ENCODE results near the gene PAQR8. TPM values are rescaled to one million over a fixed set of nuclear protein-coding genes. Genes with fewer than 3 reads are reported as not detected.

PAQR8 gene
- total RNA-seq, 2 donors from 2014 or later, result 65.8 to 87.8 TPM

- TF ChIP-seq, protein P1, sequence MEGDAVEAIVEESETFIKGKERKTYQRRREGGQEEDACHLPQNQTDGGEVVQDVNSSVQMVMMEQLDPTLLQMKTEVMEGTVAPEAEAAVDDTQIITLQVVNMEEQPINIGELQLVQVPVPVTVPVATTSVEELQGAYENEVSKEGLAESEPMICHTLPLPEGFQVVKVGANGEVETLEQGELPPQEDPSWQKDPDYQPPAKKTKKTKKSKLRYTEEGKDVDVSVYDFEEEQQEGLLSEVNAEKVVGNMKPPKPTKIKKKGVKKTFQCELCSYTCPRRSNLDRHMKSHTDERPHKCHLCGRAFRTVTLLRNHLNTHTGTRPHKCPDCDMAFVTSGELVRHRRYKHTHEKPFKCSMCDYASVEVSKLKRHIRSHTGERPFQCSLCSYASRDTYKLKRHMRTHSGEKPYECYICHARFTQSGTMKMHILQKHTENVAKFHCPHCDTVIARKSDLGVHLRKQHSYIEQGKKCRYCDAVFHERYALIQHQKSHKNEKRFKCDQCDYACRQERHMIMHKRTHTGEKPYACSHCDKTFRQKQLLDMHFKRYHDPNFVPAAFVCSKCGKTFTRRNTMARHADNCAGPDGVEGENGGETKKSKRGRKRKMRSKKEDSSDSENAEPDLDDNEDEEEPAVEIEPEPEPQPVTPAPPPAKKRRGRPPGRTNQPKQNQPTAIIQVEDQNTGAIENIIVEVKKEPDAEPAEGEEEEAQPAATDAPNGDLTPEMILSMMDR (IDR thresholded peaks at IDR 0.05), result no peak
- Histone ChIP-seq H3K9ac (ENCODE audit: low read depth in 2 of 2, low read length in 2 of 2) (peak overlapping the region in 1 of 2 donors; percentile 51), H3K4me1 (peaks cover 18% of the 10 kb centered on the region), H3K27ac (peak overlapping the region; percentile 85), H3K27me3 (no peaks in the 10 kb centered on the region), H3K9me3 (no peaks in the 10 kb centered on the region), H3K4me3 (no peak overlapping the region), H3K36me3 (no peaks in the 10 kb centered on the region)
- DNase-seq, result peak; percentile 72
- intact Hi-C loops (cut with DNase I), result no loop called here
Observed at GRCh38 chr6:52330470-52330869, 31.5 kb upstream of the PAQR8 start.

DNA sequence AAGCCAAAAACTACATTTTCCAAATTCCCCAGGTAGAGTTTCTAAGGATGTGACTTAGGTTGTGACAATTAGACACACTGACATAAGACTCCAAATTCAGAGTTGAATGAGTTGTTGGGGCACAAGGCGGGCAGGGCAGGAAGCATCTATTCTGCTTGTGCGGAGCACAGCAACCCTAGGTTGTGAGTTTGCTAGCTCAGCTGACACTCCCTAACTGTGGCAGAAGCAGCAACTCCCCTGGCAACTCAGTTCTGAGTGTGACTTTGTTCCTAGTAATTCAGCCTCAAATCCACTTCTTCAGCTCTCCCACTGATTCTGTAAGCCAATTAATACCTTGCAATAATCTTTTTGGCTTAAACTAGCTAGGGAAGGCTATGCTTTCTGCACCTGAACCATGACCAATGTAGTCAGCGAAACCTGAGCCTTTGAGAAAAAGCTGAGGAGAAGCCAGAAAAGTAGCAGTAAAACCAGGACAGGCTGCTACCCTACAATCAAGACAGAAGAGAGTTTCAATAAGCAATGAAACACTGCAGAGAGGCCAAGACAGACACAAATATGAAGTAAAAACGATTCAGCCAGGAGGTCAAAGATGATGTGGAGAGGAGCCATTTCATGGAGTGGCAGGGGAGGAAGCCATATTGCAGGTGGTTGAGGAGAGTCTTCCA, 30.0 kb upstream of the PAQR8 start:
- TF ChIP-seq, protein P1 (IDR thresholded peaks at IDR 0.05), result no peak
- peak overlapping the region in 1 of 2 donors; percentile 7 for H3K9ac ChIP-seq (ENCODE audit: low read depth in 2 of 2, low read length in 2 of 2)
- no peaks in the 10 kb centered on the region for H3K9me3 ChIP-seq
- no peak for DNase-seq
- intact Hi-C loops (cut with DNase I), result no loop called here
- H3K27me3 ChIP-seq, result no peaks in the 10 kb centered on the region
- peaks cover 12% of the 10 kb centered on the region for H3K4me1 ChIP-seq
- H3K4me3 ChIP-seq, result no peak overlapping the region
- no peaks in the 10 kb centered on the region for H3K36me3 ChIP-seq
- peak overlapping the region; percentile 85 for H3K27ac ChIP-seq

DNA sequence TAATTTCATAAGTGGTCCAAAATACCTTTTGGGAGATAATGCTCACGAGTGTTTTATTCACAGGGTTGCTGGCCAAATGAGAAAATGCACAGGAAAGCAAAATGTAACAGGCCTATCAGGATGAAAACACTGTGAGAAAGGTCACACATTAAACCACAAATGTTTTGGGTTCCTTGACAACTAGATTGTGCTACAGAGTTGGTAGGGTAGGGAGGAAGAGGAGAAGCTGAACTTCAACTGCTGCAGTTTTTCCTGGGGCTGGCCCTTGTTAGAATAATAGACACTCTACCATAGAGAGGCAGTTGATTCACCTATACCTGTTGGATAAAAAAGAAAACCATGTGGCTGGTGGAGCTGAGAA, 28.1 kb upstream of the PAQR8 start:
- H3K9ac ChIP-seq (ENCODE audit: low read depth in 2 of 2, low read length in 2 of 2), result peak overlapping the region in 1 of 2 donors; percentile 12
- no peak overlapping the region for H3K4me3 ChIP-seq
- H3K27me3 ChIP-seq, result no peaks in the 10 kb centered on the region
- TF ChIP-seq, protein P1 (IDR thresholded peaks at IDR 0.05), result no peak
- no peaks in the 10 kb centered on the region for H3K36me3 ChIP-seq
- DNase-seq, result no peak
- H3K4me1 ChIP-seq, result peaks cover 12% of the 10 kb centered on the region
- H3K9me3 ChIP-seq, result no peaks in the 10 kb centered on the region
- intact Hi-C loops (cut with DNase I), result no loop called here
- H3K27ac ChIP-seq, result no peak overlapping the region

DNA sequence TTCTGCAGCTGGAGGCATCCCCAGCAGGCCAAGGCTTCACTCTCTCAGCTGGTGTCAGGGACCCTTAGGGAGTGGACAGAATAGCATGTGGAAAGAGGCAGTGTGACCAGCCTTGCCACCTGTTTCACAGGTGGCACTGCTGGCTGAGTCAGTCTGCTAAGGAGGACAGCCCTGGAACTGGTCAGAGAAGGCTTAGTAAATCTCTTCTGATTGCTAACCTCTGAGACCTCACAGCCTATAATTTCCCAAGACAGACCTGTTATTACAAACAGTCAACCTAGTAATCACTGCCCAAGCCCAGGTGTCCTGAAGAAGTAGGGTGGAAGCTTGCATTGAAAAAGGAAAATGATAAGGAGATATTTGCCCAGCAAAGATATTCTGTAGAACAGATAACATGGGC, 26.4 kb upstream of the PAQR8 start:
- no peaks in the 10 kb centered on the region for H3K9me3 ChIP-seq
- TF ChIP-seq, protein P1 (IDR thresholded peaks at IDR 0.05), result no peak
- intact Hi-C loops (cut with DNase I), result no loop called here
- no peak overlapping the region for H3K27ac ChIP-seq
- no peaks in the 10 kb centered on the region for H3K36me3 ChIP-seq
- no peak overlapping the region for H3K9ac ChIP-seq (ENCODE audit: low read depth in 2 of 2, low read length in 2 of 2)
- H3K27me3 ChIP-seq, result no peaks in the 10 kb centered on the region
- H3K4me3 ChIP-seq, result no peak overlapping the region
- no peak for DNase-seq
- peaks cover 6% of the 10 kb centered on the region for H3K4me1 ChIP-seq

GRCh38 chr6:52336919-52337561, 24.9 kb upstream of the PAQR8 start:
- Histone ChIP-seq H3K4me3 (no peak overlapping the region), H3K36me3 (no peaks in the 10 kb centered on the region), H3K4me1 (peaks cover 6% of the 10 kb centered on the region), H3K9me3 (no peaks in the 10 kb centered on the region), H3K27ac (no peak overlapping the region), H3K9ac (ENCODE audit: low read depth in 2 of 2, low read length in 2 of 2) (no peak overlapping the region), H3K27me3 (no peaks in the 10 kb centered on the region)
- intact Hi-C loops (cut with DNase I), result no loop called here
- DNase-seq, result no peak
- TF ChIP-seq, protein P1 (IDR thresholded peaks at IDR 0.05), result no peak
